Uterus (tissue), 2 donors: Measurements from ENCODE around the gene CASP10.

ENCODE experiments used
- CTCF ChIP-seq, 4 experiments: fragments of 200-600 bp in 2 of 4; fragments of 450-650 bp in 2 of 4; sonication (generic) in 2 of 4; IDR thresholded peaks; one replicate each; pipeline ENCODE4 v1.5.1; 2016 to 2019; ENCODE audit warnings: antibody characterized with exemption in 4 of 4, mild to moderate bottlenecking in 2 of 4, moderate library complexity in 1 of 4
- POLR2A ChIP-seq, 2 donors: fragments of 450-650 bp; IDR thresholded peaks; one replicate each; pipeline ENCODE4 v1.6.1; 2016; ENCODE audit warnings: antibody characterized with exemption in 2 of 2, mild to moderate bottlenecking in 1 of 2, moderate library complexity in 1 of 2

- no peak for TF ChIP-seq CTCF (IDR thresholded peaks at IDR 0.05)
- TF ChIP-seq POLR2A (IDR thresholded peaks at IDR 0.05): no peak
These were observed 79.0 kb downstream of the CASP10 start for GRCh38 chr2:201261906-201262305.
